Endothelial cell of umbilical vein (primary cell): Measurements from ENCODE around the gene DNAH6. TPM values are rescaled to one million over a fixed set of nuclear protein-coding genes. Genes with fewer than 3 reads are reported as not detected.

Experiments
- BruUV-seq: library from RNA; stranded (reverse); fragments of 400-500 nt; replicated peaks from 2 replicates; lab custom pipeline; 2021; lab: Mats Ljungman, UMichigan
- CTCF ChIA-PET: fragments of 300-600, 350-600 bp; sonication (Branson Sonifier 250); formaldehyde crosslinking; loops from one replicate; lab custom pipeline; 2021; ENCODE audit warnings: antibody characterized with exemption, inconsistent platforms; lab: Charles Lee
- POLR2A ChIA-PET: fragments of 300-600, 350-600 bp; sonication (Branson Sonifier 250); formaldehyde crosslinking; loops from one replicate; lab custom pipeline; 2021; ENCODE audit warnings: antibody characterized with exemption, inconsistent platforms; lab: Charles Lee
- DNase-seq: peaks from one replicate; pipeline ENCODE4 v3.0.0-alpha.2; 2011; ENCODE audit warnings: low read depth, low spot score
- FAIRE-seq: peaks from 2 replicates; lab custom pipeline; 2011; peaks lifted over from hg19 to GRCh38; lab: Jason Lieb, UNC
- H2AFZ ChIP-seq: 2 replicates; pipeline ENCODE4 v1.6.0; 2012; ENCODE audit warnings: low read depth, low read length, control low read depth, inconsistent platforms
- H3K27ac ChIP-seq: 2 replicates; pipeline ENCODE4 v1.5.1; 2011; ENCODE audit warnings: low read depth, mild to moderate bottlenecking, control low read depth, low read length, moderate library complexity; ENCODE audit not compliant: insufficient read depth
- H3K27me3 ChIP-seq, 2 experiments: 2 replicates each; pipeline versions ENCODE4 v1.6.0 to v1.6.1; 2011; ENCODE audit warnings: low read length in 2 of 2, mixed read lengths in 1 of 2; ENCODE audit not compliant: control insufficient read depth in 2 of 2, insufficient read depth in 2 of 2
- H3K36me3 ChIP-seq, 2 experiments: 2 replicates in 1 of 2; 3 replicates in 1 of 2; pipeline ENCODE4 v1.5.1; 2011; ENCODE audit warnings: low read length in 2 of 2, mild to moderate bottlenecking in 1 of 2, moderate library complexity in 1 of 2; ENCODE audit not compliant: control insufficient read depth in 2 of 2, insufficient read depth in 2 of 2; ENCODE audit errors: extremely low read depth in 1 of 2
- H3K4me1 ChIP-seq: 3 replicates; pipeline ENCODE4 v1.5.1; 2011; ENCODE audit warnings: mild to moderate bottlenecking, low read length; ENCODE audit not compliant: control insufficient read depth, insufficient read depth; ENCODE audit errors: extremely low read depth
- H3K4me2 ChIP-seq: 2 replicates; pipeline ENCODE4 v1.6.1; 2011; ENCODE audit warnings: low read length, control low read depth, mixed read lengths; ENCODE audit not compliant: insufficient read depth
- H3K4me3 ChIP-seq, 3 experiments: fragments of 200-600 bp in 1 of 3; sonication (generic), shearing (Covaris generic) in 1 of 3; replicated peaks in 1 of 3; 2 replicates each; pipeline ENCODE4 v1.5.1; 2011 to 2016; ENCODE audit warnings: control low read depth in 3 of 3, low read length in 3 of 3, mild to moderate bottlenecking in 2 of 3, inconsistent platforms in 1 of 3, low read depth in 1 of 3, moderate library complexity in 1 of 3; ENCODE audit not compliant: insufficient read depth in 1 of 3
- H3K79me2 ChIP-seq: 2 replicates; pipeline ENCODE4 v1.6.0; 2012; ENCODE audit warnings: low read length, inconsistent platforms; ENCODE audit not compliant: control insufficient read depth, insufficient read depth
- H3K9ac ChIP-seq: replicated peaks from 2 replicates; pipeline ENCODE3; 2011; ENCODE audit warnings: low read length, control low read depth; ENCODE audit not compliant: insufficient read depth; ENCODE audit errors: extremely low read depth
- H3K9me1 ChIP-seq: replicated peaks from 3 replicates; pipeline ENCODE4 v1.6.0; 2011; ENCODE audit warnings: mild to moderate bottlenecking, low read length; ENCODE audit not compliant: control insufficient read depth, insufficient read depth; ENCODE audit errors: extremely low read depth
- H3K9me3 ChIP-seq: replicated peaks from 2 replicates; pipeline ENCODE4 v1.5.1; 2012; ENCODE audit warnings: low read length, inconsistent platforms; ENCODE audit not compliant: control insufficient read depth, insufficient read depth
- H4K20me1 ChIP-seq: replicated peaks from 2 replicates; pipeline ENCODE3; 2011; ENCODE audit warnings: mild to moderate bottlenecking, low read length; ENCODE audit not compliant: control insufficient read depth, insufficient read depth; ENCODE audit errors: extremely low read depth
- EZH2 ChIP-seq: IDR thresholded peaks from 2 replicates; pipeline ENCODE4 v1.6.1; 2012; ENCODE audit warnings: borderline replicate concordance, low read depth, mild to moderate bottlenecking, moderate library complexity, low read length, inconsistent platforms; ENCODE audit not compliant: severe bottlenecking
- FOS ChIP-seq: IDR thresholded peaks from 2 replicates; pipeline ENCODE4 v1.6.1; 2011; ENCODE audit warnings: mild to moderate bottlenecking, low read length, moderate library complexity, borderline replicate concordance; ENCODE audit not compliant: insufficient read depth
- GATA2 ChIP-seq: IDR thresholded peaks from 2 replicates; pipeline ENCODE4 v1.7.0; 2011; ENCODE audit warnings: low read depth, mild to moderate bottlenecking, moderate library complexity, mixed read lengths, low read length; ENCODE audit not compliant: insufficient read length, insufficient read depth
- JUN ChIP-seq: IDR thresholded peaks from 2 replicates; pipeline ENCODE4 v1.6.1; 2011; ENCODE audit warnings: borderline replicate concordance, low read depth; ENCODE audit not compliant: insufficient read length, insufficient read depth
- MYC ChIP-seq: IDR thresholded peaks from one replicate; pipeline ENCODE4 v1.6.1; 2011; ENCODE audit warnings: mild to moderate bottlenecking, low read depth, low read length
- POLR2A ChIP-seq: IDR thresholded peaks from 2 replicates; pipeline ENCODE4 v1.6.1; 2012; ENCODE audit warnings: low read depth, mild to moderate bottlenecking, control low read depth, low read length
- POLR2AphosphoS5 ChIP-seq: IDR thresholded peaks from 2 replicates; pipeline ENCODE4 v1.6.1; 2012; ENCODE audit warnings: low read depth, mild to moderate bottlenecking, control low read depth, low read length, moderate library complexity; ENCODE audit not compliant: insufficient read depth
- dilution Hi-C: fragments of 300-500 bp; cut with MboI; formaldehyde crosslinking; loops from one replicate; pipeline ENCODE4 v1.15.0; 2019; ENCODE audit warnings: low sequenced_read_pairs; ENCODE audit not compliant: extremely low pct_ligation_motif_present
- intact Hi-C: fragments of 100-400 bp; cut with micrococcal nuclease; formaldehyde crosslinking; loops from one replicate; pipeline ENCODE4 v1.10.0; 2022
- polyA plus RNA-seq, 4 experiments: library from polyadenylated mRNA; depleted of rRNA in 3 of 4; stranded (reverse) in 3 of 4; unstranded in 1 of 4; fragments of >200 nt; gene quantifications; 2 replicates each; pipeline versions ENCODE4 v1.2.1 to v1.2.3, GENCODE V29; 2011 to 2012; ENCODE audit warnings: missing spikeins in 1 of 4
- total RNA-seq: library from RNA; stranded (reverse); gene quantifications from 2 replicates; pipeline ENCODE4 v1.2.3, GENCODE V29; 2021
- TF ChIP-seq, protein P1 (sequence below), 2 donors: IDR thresholded peaks; 1 replicate in 1 of 2; 2 replicates in 1 of 2; pipeline ENCODE4 v1.5.1; 2011; ENCODE audit warnings: low read length in 2 of 2, mild to moderate bottlenecking in 2 of 2, moderate library complexity in 2 of 2, control low read depth in 1 of 2, inconsistent platforms in 1 of 2, low read depth in 1 of 2; ENCODE audit not compliant: insufficient read depth in 1 of 2; ENCODE audit errors: extremely low read depth in 1 of 2
- TF ChIP-seq, protein P2 (sequence below): IDR thresholded peaks from 2 replicates; pipeline ENCODE4 v1.6.1; 2011; ENCODE audit not compliant: insufficient read depth, insufficient read length

DNAH6 gene
- total and polyA plus RNA-seq, 2 donors (not counting 3 experiments of a cell fraction or from before 2014, with no cell fraction given) = 0.24 TPM; not detected in 1

DNA sequence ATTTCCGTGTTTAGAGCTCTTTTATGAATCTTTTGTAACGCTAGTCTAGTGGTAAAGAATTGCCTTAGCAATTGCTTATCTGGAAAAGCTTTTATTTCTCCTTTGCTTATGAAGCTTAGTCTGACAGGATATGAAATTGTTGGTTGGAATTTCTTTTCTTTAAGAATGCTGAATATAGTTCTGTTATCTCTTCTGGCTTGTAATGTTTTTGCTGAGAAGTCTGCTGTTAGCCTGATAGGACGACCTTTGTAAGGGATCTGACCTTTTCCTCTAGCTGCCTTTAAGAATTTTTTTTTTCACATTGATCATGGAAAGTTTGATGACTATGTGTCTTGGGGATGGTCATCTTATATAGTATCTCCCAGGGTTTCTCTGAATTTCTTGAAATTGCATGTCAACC is 263.5 kb downstream of the DNAH6 start:
- no TSS peak for BruUV-seq
- no peak overlapping the region for H3K4me3 ChIP-seq
- no peaks in the 10 kb centered on the region for H3K36me3 ChIP-seq
- ChIA-PET POLR2A (no interaction called here), CTCF (no interaction called here)
- TF ChIP-seq POLR2A (no peak), JUN (no peak), EZH2 (no peak), MYC (no peak), FOS (no peak), GATA2 (no peak), POLR2AphosphoS5 (no peak)
- TF ChIP-seq, protein P1, sequence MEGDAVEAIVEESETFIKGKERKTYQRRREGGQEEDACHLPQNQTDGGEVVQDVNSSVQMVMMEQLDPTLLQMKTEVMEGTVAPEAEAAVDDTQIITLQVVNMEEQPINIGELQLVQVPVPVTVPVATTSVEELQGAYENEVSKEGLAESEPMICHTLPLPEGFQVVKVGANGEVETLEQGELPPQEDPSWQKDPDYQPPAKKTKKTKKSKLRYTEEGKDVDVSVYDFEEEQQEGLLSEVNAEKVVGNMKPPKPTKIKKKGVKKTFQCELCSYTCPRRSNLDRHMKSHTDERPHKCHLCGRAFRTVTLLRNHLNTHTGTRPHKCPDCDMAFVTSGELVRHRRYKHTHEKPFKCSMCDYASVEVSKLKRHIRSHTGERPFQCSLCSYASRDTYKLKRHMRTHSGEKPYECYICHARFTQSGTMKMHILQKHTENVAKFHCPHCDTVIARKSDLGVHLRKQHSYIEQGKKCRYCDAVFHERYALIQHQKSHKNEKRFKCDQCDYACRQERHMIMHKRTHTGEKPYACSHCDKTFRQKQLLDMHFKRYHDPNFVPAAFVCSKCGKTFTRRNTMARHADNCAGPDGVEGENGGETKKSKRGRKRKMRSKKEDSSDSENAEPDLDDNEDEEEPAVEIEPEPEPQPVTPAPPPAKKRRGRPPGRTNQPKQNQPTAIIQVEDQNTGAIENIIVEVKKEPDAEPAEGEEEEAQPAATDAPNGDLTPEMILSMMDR (IDR thresholded peaks at IDR 0.05; ENCODE audit: extremely low read depth in 1 of 2, insufficient read depth in 1 of 2, low read depth in 1 of 2, low read length in 2 of 2) = no peak
- TF ChIP-seq, protein P2, sequence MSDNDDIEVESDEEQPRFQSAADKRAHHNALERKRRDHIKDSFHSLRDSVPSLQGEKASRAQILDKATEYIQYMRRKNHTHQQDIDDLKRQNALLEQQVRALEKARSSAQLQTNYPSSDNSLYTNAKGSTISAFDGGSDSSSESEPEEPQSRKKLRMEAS = no peak
- DNase-seq (peak; percentile 50), FAIRE-seq (peak; percentile 21)
- no peak overlapping the region for H2AFZ ChIP-seq
- H3K9me3 ChIP-seq = no peaks in the 10 kb centered on the region
- H3K27me3 ChIP-seq = no peaks in the 10 kb centered on the region
- H3K4me1 ChIP-seq = no peaks in the 10 kb centered on the region
- intact Hi-C loops (no loop called here), dilution Hi-C loops (no loop called here)
- H3K9ac ChIP-seq = no peak overlapping the region
- no peaks in the 10 kb centered on the region for H3K9me1 ChIP-seq
- no peak overlapping the region for H3K4me2 ChIP-seq
- no peaks in the 10 kb centered on the region for H3K79me2 ChIP-seq
- H3K27ac ChIP-seq = no peak overlapping the region
- no peaks in the 10 kb centered on the region for H4K20me1 ChIP-seq
